ENCODE data around the gene CTH. TPM values are rescaled to one million over a fixed set of nuclear protein-coding genes. Genes with fewer than 3 reads are reported as not detected.

The CTH gene
- total RNA-seq, result 6.6 TPM

GRCh38 chr1:70410604-70411359 is at the start of gene CTH:
TSS of gene CTH (plus strand) at chr1:70411268. CDS start at chr1:70411416, 148 bp downstream.

Small RNA genes within 50 kb of the gene (small RNA-seq; reads per million reads assigned to genes)
- gene RF00017 (ENCODE audit: low replicate concordance), result not detected

Other genes with a start within 250 kb of the CTH start
- 75.7 TPM for gene LRRC40, start 205.7 kb upstream of the CTH start, total RNA-seq
- gene SRSF11, start 189.9 kb upstream of the CTH start, total RNA-seq, result 371 TPM
- 83.6 TPM for gene ANKRD13C, start 56.5 kb upstream of the CTH start, total RNA-seq

Data from parietal lobe (tissue), 2 donors.